ENCODE data around the gene SPPL2C.

The SPPL2C gene

DNA sequence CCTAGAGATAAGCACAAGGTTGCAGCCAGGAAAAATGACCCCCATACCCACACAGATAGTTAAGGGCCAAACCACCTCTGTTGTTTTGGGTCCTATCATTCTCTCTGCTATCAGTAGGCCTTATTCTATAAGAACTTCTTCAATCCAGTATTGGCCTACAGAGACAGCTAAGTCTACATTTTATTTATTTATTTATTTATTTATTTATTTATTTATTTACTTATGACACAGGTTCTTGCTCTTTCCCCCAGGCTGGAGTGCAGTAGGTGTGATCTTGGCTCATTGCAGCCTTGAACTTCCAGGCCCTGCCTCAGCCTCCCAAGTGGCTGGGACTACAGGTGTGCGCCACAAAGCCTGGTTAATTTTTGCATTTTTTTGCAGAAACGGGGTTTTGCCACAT is 42.2 kb downstream of the SPPL2C start:
- no peak for DNase-seq (ENCODE audit: low spot score)

DNA sequence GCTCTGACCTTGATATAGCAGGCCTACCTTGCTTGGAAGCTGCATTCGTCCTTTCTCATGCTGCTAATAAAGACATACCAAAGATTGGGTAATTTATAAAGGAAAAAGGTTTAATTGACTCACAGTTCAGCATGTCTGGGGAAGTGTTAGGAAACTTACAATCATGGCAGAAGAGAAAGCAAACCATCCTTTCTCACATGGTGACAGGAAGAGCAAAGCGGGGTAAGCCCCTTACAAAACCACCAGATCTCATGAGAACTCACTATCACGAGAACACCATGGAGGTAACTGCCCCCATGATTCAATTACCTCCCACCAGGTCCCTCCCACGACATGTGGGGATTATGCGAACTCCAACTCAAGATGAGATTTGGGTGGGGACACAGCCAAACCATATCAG is 43.7 kb downstream of the SPPL2C start:
- no peak for DNase-seq (ENCODE audit: low spot score)

DNA sequence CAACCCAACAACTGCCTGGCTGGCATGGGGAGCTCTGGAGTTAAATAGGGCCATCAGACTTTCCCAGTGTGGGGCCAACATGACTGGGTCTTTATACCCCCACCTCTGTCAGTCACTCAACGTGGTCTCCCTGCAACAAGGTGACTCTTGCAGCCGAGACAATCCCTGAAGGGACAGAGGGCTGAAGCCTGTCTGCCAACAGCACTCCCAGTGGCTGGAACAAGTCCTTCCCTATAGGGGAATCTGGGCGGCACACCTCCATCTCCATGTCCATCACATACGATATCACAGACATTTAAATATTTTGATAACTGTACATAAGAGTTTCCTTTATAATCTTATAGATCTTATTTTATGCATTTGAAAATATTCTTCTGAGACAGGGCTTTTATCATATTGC is 44.9 kb downstream of the SPPL2C start:
- DNase-seq (ENCODE audit: low spot score), result no peak

DNA sequence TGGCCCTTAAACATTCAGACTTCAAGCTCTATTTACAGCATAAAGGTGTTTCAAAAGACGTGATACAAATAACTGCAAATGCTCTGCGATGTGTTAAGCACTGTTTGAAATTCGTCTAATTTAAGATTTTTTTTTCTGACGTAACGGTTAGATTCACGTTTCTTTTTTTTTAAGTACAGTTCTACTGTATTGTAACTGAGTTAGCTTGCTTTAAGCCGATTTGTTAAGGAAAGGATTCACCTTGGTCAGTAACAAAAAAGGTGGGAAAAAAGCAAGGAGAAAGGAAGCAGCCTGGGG is 49.0 kb downstream of the SPPL2C start:
- DNase-seq (ENCODE audit: low spot score), result no peak

DNA sequence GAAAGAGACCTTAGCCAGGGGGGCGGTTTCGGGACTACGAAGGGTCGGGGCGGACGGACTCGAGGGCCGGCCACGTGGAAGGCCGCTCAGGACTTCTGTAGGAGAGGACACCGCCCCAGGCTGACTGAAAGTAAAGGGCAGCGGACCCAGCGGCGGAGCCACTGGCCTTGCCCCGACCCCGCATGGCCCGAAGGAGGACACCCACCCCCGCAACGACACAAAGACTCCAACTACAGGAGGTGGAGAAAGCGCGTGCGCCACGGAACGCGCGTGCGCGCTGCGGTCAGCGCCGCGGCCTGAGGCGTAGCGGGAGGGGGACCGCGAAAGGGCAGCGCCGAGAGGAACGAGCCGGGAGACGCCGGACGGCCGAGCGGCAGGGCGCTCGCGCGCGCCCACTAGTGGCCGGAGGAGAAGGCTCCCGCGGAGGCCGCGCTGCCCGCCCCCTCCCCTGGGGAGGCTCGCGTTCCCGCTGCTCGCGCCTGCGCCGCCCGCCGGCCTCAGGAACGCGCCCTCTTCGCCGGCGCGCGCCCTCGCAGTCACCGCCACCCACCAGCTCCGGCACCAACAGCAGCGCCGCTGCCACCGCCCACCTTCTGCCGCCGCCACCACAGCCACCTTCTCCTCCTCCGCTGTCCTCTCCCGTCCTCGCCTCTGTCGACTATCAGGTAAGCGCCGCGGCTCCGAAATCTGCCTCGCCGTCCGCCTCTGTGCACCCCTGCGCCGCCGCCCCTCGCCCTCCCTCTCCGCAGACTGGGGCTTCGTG is 49.5 kb downstream of the SPPL2C start, which contains the start of gene MAPT:
MAPT (plus strand) TSS at position 533 of the 763 bp plus-strand sequence. CDS start 67,784 bp downstream, outside the sequence.
- DNase-seq (ENCODE audit: low spot score), result peak; percentile 55

DNA sequence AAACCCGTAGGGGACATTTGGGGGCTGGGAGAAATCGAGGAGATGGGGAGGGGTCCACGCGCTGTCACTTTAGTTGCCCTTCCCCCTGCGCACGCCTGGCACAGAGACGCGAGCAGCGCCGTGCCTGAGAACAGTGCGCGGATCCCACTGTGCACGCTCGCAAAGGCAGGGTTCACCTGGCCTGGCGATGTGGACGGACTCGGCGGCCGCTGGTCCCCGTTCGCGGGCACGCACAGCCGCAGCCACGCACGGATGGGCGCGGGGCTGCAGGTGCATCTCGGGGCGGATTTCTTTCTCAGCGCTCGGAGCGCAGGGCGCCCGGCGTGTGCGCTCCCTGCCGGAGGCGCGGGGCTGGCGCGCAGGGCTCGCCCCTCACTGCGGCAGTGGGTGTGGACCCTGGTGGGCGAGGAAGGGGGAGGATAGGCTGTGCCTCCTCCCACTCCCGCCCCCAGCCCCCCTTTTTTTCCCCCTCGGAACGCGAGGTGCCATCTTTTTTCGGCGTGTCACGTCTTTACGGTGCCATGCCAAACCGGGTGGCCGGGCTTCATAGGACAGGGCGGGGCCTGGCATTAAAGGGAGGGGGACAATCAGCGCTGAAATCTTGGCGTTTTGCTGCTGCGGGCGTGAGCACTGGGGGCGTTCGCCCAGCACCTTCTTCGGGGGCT is 50.8 kb downstream of the SPPL2C start:
- no peak for DNase-seq (ENCODE audit: low spot score)

DNA sequence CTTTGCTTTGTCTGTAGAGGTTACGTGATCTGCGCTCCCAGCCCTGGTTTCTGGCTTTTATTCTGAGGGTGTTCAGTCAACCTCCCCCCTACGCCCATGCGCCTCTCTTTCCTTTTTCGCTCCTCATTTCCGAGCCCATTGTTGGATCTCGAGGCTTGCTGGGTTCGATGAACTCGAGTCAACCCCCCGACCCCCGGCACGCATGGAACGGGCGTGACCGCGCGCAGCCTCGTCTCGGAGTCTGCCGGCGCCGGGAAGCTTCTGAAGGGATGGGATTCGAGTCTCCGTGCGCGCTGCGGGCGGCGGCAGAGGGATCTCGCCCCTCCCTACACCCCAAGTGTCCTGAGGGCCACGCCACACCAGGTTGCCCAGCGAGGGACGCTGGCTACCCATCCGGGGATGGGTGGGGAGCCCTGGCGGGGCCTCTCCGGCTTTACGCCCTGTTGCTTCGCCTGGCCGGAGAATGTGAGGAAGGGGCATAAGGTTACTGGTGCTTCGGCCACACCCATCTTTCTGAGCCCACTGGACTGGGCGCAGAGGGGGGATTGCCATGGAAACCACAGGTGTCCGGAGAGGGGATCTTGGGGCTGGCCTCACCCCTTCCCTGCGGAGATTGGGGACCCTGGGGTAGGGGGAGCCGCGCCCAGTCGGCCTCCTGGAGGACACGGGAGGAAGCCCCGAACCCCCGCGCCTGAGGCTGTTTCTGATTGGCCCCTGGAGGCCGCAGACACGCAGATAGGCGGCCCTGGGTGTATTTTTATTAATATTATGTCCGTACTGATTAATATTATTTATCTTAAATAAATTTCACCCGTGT is 51.5 kb downstream of the SPPL2C start:
- no peak for DNase-seq (ENCODE audit: low spot score)
